Sigmoid colon (tissue), 4 donors: ENCODE data around the gene NTM.

Experiments
- CTCF ChIP-seq, 4 experiments: fragments of 450-650 bp in 3 of 4; fragments of 200-600 bp in 1 of 4; IDR thresholded peaks; one replicate each; pipeline ENCODE4 v1.5.1; 2016 to 2019; ENCODE audit warnings: antibody characterized with exemption in 4 of 4, mild to moderate bottlenecking in 3 of 4, moderate library complexity in 2 of 4
- EP300 ChIP-seq, 4 donors: sonication (generic); formaldehyde crosslinking; IDR thresholded peaks; one replicate each; pipeline ENCODE4 v1.6.1; 2017; ENCODE audit warnings: antibody characterized with exemption in 4 of 4
- POLR2A ChIP-seq, 2 donors: fragments of 450-650 bp; IDR thresholded peaks; one replicate each; pipeline ENCODE4 v1.6.1; 2016; ENCODE audit warnings: antibody characterized with exemption in 2 of 2, mild to moderate bottlenecking in 2 of 2, moderate library complexity in 2 of 2
- POLR2AphosphoS5 ChIP-seq, 4 donors: sonication (generic); formaldehyde crosslinking; IDR thresholded peaks; one replicate each; pipeline ENCODE4 v1.6.1; 2017; ENCODE audit warnings: antibody characterized with exemption in 4 of 4

GRCh38 chr11:131838016-131838415 lies 467.6 kb downstream of the NTM start:
- TF ChIP-seq CTCF (IDR thresholded peaks at IDR 0.05): no peak
- no peak for TF ChIP-seq EP300 (IDR thresholded peaks at IDR 0.05)
- TF ChIP-seq POLR2A (IDR thresholded peaks at IDR 0.05): no peak
- TF ChIP-seq POLR2AphosphoS5 (IDR thresholded peaks at IDR 0.05): no peak
